Measurements from ENCODE around the gene DDX10. TPM values are rescaled to one million over a fixed set of nuclear protein-coding genes. Genes with fewer than 3 reads are reported as not detected.

The DDX10 gene
- total RNA-seq, 2 experiments from 2014 or later: 20.5 to 23.2 TPM

DNA sequence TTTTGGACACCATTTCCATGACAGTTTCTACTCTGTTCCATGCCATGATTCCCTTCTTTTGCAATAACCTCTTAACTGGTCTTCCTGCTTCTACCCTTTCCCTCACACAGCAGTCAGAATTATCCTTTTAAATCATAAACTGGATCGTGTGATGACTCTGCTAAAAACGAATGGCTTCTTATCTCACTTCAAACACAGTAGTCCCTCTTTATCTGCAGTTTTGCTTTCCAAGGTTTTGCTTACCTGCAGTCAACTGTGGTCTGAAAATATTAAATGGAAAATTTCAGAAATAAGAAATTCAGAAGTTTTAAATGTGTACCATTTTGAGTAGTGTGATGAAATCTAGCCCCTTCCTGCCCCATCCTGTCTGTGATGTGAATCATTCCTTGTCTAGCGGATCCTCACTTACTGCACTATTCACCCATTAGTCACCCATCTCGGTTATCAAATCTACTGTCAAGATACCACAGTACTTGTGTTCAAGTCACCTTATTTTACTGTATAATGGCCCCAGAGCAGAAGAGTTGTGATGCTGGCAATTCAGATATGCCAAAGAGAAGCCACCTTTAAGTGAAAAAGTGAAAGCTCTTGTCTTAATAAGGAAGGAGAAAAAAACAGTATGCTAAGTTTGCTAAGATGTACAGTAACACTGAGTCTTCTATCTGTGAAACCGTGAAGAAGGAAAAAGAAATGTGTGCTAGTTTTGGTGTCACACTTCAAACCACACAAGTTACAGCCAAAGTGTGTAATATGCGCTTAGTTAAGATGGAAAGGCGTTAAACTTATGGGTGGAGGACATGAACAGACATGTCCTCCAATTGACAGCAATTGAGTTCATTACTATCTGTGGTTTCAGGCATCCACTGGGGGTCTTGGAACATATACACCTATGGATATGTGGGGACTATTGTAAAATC, 283.0 kb downstream of the DDX10 start:
- Mint-ChIP-seq H3K9me3 (peaks cover 5% of the 10 kb centered on the region), H3K4me3 (no peak overlapping the region), H3K36me3 (ENCODE audit: low read depth) (no peaks in the 10 kb centered on the region), H3K4me1 (peaks cover 3% of the 10 kb centered on the region), H3K27me3 (no peaks in the 10 kb centered on the region), H3K27ac (no peak overlapping the region)
- POLR2A ChIA-PET: no interaction called here
- CTCF ChIA-PET: no interaction called here
- no peak for DNase-seq

DNA sequence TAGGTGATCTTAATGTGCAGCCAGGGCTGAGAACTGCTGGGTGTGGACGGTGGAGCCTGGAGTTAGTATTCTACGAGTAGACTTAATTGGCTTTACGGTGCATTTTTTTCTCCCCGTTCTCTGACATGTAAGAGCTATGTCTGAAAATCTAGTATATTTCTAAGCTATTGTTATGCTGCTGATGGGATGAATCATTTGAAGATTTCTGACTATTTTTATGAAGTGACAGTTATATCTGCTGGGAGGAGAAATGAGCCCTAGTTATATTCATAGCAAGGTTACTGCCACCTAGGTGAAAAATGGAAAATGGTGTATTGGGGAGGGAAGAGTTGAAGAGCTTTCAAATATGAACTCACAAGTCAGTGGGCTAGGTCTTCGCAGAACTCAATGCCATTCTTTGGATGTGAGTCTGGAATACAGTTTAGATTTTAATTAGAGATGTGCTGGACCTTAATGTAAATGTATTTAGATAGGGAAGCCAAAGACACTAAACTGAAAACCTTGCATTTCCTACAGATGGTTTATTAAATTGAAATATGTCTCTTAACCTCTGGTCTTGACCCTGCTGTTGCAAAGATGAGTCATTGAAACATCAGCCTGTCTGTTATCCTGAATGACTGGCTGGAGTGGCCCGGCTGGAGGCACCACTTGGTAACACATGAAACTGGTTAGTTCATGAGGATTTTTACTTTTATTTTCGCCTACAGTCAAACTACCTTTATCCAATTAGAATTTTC, 293.7 kb downstream of the DDX10 start:
- Mint-ChIP-seq H3K27me3 (no peaks in the 10 kb centered on the region), H3K9me3 (no peaks in the 10 kb centered on the region), H3K36me3 (ENCODE audit: low read depth) (no peaks in the 10 kb centered on the region), H3K27ac (no peak overlapping the region), H3K4me1 (peaks cover 8% of the 10 kb centered on the region), H3K4me3 (no peak overlapping the region)
- ChIA-PET POLR2A (no interaction called here), CTCF (no interaction called here)
- no peak for DNase-seq

DNA sequence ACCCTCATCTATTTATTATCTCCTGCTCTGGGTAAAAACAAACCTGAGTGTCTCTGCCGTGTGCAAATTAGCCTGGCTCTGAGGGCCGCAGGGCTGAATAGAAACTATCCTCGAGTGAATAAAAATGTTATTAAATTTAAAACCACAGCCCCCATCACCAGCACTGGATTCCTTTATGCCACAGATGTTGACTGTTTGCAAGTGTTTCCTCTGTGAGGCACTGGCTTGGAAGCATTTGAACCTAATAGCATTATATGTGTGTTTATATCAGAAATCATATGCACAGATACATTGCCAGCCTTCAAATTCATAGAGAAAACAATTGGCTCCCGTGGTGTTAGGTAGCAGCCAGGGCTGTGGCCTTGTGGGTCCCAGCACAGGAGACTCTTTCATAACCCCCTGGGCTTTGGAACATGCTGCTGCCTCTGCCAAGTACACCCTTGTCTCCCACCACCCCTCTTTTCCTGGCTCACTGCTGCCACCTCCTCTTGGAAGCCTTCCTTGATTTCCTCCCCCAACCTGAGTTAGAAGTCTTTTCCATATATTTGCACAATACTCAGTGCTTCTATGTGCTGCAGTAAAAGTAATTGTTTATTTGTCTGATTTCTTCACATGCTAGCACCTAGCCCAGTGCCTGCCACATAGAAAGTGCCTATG, 294.4 kb downstream of the DDX10 start:
- no peak overlapping the region for H3K4me3 Mint-ChIP-seq
- ChIA-PET POLR2A (no interaction called here), CTCF (no interaction called here)

DNA sequence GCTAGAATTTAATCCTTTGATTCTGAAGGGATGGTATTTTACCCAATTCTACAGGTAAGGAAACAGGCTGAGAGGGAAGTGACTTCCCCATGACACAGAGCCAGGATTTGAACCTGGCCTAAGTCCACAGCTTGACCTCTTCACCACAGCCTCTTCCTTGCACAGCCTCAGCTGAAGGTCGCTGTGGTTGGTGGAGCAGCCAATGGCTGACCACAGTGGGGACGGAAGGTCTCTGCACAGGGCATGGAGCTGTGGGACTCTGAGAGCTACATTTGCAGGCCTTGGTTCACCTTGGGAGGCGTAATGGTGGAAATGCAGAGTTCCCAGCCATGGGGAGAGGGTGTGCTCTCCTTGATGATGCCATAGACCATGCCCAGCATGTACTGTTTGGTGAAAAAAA, 295.0 kb downstream of the DDX10 start:
- no peaks in the 10 kb centered on the region for H3K9me3 Mint-ChIP-seq
- no peaks in the 10 kb centered on the region for H3K27me3 Mint-ChIP-seq
- H3K4me1 Mint-ChIP-seq: peaks cover 8% of the 10 kb centered on the region
- H3K4me3 Mint-ChIP-seq: no peak overlapping the region
- no peak for DNase-seq
- no peaks in the 10 kb centered on the region for H3K36me3 Mint-ChIP-seq (ENCODE audit: low read depth)
- no peak overlapping the region for H3K27ac Mint-ChIP-seq
- CTCF ChIA-PET: no interaction called here
- POLR2A ChIA-PET: no interaction called here

More for the DNA sequence above, 294.4 kb downstream of the DDX10 start:
- Mint-ChIP-seq H3K27me3 (no peaks in the 10 kb centered on the region), H3K27ac (no peak overlapping the region), H3K4me1 (peaks cover 8% of the 10 kb centered on the region), H3K9me3 (no peaks in the 10 kb centered on the region), H3K36me3 (ENCODE audit: low read depth) (no peaks in the 10 kb centered on the region)
- no peak for DNase-seq

DNA sequence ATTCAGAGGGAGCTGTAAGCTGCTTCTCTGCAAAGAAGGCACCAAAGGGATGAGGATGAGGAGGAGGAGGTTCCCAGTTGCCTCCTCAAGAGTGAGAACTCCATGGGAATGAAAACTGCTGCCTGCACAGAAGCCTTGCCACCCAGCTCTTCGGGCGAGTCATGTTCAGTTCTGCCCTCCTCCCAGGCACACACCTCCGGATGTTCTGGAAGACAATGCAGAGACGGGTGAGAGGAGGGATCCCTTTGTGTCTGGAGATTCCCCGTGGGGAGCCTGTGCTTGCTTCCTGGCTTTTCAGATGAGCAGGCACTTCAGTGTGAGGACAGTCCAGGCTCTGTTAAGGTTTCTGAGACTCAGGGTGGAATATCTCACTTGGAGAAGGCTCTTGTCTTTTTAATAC, 295.6 kb downstream of the DDX10 start:
- no peak overlapping the region for H3K27ac Mint-ChIP-seq

DNA sequence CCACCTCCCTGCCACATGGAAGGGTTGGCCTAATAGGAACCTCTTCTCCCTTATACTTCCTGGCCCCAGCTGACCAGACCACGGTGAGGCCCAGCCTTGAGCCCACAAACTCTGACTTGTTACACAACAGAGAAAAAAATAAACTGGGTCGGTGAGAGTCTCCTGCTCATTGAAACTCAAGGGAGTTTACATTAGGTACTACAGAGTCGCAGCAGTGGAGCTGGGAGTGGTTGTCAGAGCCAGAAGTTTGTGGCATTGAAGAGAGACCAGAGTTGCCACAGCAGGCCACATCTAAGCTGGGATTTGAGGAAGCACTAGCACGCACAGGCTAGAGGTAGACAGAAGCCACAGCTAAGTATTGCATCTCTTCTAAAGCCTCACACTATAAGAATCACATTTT, 296.2 kb downstream of the DDX10 start:
- H3K4me1 Mint-ChIP-seq: peaks cover 8% of the 10 kb centered on the region
- ChIA-PET POLR2A (no interaction called here), CTCF (no interaction called here)
- no peak overlapping the region for H3K4me3 Mint-ChIP-seq
- no peak for DNase-seq
- H3K27me3 Mint-ChIP-seq: no peaks in the 10 kb centered on the region
- H3K27ac Mint-ChIP-seq: no peak overlapping the region
- H3K36me3 Mint-ChIP-seq (ENCODE audit: low read depth): no peaks in the 10 kb centered on the region
- no peaks in the 10 kb centered on the region for H3K9me3 Mint-ChIP-seq

More for the DNA sequence above, 295.6 kb downstream of the DDX10 start:
- H3K36me3 Mint-ChIP-seq (ENCODE audit: low read depth): no peaks in the 10 kb centered on the region
- no peaks in the 10 kb centered on the region for H3K9me3 Mint-ChIP-seq
- POLR2A ChIA-PET: no interaction called here
- H3K4me3 Mint-ChIP-seq: no peak overlapping the region
- peaks cover 8% of the 10 kb centered on the region for H3K4me1 Mint-ChIP-seq
- H3K27me3 Mint-ChIP-seq: no peaks in the 10 kb centered on the region
- DNase-seq: no peak
- CTCF ChIA-PET: no interaction called here

DNA sequence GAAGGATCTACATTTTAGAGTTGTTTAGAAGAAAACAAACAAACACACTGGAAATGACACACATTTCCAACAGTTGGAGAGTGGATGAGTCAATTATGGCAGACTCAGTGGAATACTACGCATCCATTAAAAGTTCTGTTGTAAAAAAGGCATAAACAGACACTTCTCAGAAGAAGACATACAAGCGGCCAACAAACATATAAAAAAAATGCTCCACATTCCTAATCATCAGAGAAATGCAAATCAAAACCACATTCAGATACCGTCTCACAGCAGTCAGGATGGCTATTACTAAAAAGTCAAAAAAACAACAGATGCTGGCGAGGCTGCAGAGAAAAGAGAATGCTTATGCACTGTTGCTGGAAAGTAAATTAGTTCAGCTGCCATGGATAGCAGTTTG, 298.2 kb downstream of the DDX10 start:
- Mint-ChIP-seq H3K36me3 (ENCODE audit: low read depth) (no peaks in the 10 kb centered on the region), H3K4me1 (peaks cover 6% of the 10 kb centered on the region), H3K27ac (no peak overlapping the region), H3K27me3 (peaks cover 6% of the 10 kb centered on the region), H3K4me3 (no peak overlapping the region), H3K9me3 (no peaks in the 10 kb centered on the region)
- ChIA-PET CTCF (no interaction called here), POLR2A (no interaction called here)
- no peak for DNase-seq

DNA sequence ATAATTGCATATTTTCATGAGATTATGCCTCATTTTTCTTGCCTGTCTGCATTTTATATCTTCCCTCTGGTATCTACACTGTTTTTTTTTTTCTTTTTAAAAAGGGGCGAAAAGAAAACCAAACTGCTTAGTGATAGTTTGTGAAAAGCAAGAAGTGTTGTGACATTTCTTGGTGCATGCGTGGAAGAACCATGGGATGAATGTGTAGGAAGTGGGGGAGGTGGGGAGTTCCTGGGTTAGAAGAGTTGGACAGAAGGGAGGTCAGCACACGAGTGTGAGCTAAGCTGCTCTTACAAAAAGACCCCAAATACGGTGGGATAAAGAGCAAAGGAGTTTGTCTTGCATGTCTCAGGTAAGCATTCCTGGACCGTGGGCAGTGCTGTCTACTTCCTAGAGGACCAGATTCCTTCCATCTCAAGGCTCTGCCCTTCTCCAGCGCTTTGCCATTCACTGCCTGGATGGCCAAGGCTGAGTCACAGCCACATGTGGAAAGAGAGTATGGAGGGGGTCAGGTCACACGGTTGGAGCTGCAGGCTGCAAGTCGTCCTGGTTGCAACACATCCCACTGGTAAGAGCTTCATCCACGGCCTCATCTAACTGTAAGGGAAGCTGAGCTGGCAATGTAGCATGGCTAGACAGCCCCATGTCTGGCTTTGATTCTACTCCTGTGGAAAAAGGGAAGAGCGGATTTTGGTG, 300.6 kb downstream of the DDX10 start:
- Mint-ChIP-seq H3K4me1 (no peaks in the 10 kb centered on the region), H3K36me3 (ENCODE audit: low read depth) (no peaks in the 10 kb centered on the region), H3K4me3 (no peak overlapping the region), H3K27ac (no peak overlapping the region), H3K27me3 (peaks cover 6% of the 10 kb centered on the region), H3K9me3 (no peaks in the 10 kb centered on the region)
- CTCF ChIA-PET: no interaction called here
- POLR2A ChIA-PET: no interaction called here
- no peak for DNase-seq

DNA sequence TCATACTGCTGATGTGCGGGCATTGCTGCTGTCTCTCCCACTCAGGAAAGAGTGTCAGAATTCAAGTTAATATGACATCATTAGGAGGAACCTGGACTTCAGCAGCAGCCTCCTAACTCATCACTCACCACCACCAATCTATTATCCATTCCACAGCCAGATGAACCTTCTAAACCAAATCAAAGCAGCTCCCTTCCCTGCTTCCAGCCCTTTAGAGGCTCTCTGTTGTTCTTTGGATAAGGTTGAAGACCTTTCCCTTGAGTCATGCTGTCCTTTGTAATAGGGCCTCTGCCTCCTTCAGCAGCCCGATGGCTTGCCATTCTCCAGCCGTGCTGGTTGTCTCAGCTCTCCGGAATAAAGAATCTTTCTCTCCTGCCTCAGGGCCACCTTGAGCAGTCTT, 301.3 kb downstream of the DDX10 start:
- DNase-seq: no peak
- ChIA-PET POLR2A (no interaction called here), CTCF (no interaction called here)
- no peaks in the 10 kb centered on the region for H3K9me3 Mint-ChIP-seq
- H3K27ac Mint-ChIP-seq: no peak overlapping the region
- H3K4me3 Mint-ChIP-seq: no peak overlapping the region
- no peaks in the 10 kb centered on the region for H3K4me1 Mint-ChIP-seq
- peaks cover 6% of the 10 kb centered on the region for H3K27me3 Mint-ChIP-seq
- H3K36me3 Mint-ChIP-seq (ENCODE audit: low read depth): no peaks in the 10 kb centered on the region

DNA sequence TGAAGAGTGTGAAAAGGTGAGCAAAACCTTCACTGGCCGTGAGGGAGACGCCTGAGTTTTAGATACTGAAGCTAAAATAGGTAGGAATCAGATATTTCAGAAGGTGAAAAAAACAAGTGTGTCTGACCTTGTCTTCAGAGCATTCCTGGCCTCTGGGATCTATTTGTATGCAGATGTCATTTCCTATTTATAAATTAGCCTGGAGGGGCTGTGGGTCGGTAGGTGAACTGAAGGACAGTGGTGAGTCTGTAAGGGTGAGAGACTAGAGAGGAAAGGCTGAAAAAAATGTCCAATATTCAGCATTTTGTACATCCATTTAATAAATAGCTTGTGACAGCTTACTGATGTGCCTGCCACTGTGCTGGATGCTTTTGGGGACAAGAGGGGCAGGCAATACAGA, 302.1 kb downstream of the DDX10 start:
- CTCF ChIA-PET: no interaction called here
- POLR2A ChIA-PET: no interaction called here
- Mint-ChIP-seq H3K27ac (no peak overlapping the region), H3K9me3 (no peaks in the 10 kb centered on the region), H3K36me3 (ENCODE audit: low read depth) (no peaks in the 10 kb centered on the region), H3K4me3 (no peak overlapping the region), H3K27me3 (peaks cover 6% of the 10 kb centered on the region), H3K4me1 (no peaks in the 10 kb centered on the region)
- DNase-seq: no peak

DNA sequence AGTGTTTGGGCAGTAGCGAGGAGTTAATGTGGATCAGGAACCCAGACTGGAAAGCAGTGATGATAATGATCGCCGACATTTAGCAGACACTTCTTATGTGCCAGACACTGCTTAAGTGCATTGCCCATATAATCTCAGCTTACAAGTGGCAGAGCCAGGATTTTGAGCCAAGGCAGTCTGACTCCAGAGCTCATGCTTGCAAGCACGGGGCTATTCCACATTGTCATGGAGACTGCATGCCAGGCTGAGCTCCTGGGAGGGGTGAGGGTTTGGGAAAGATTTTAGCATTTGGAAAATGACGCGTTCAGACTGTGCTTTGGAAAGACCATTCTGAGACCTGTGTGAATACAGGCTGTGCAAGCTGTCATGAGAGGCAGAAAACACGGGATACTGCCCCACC, 302.7 kb downstream of the DDX10 start:
- Mint-ChIP-seq H3K4me1 (no peaks in the 10 kb centered on the region), H3K27ac (no peak overlapping the region), H3K9me3 (no peaks in the 10 kb centered on the region), H3K36me3 (ENCODE audit: low read depth) (no peaks in the 10 kb centered on the region), H3K27me3 (peaks cover 6% of the 10 kb centered on the region), H3K4me3 (no peak overlapping the region)
- ChIA-PET POLR2A (no interaction called here), CTCF (no interaction called here)
- no peak for DNase-seq

DNA sequence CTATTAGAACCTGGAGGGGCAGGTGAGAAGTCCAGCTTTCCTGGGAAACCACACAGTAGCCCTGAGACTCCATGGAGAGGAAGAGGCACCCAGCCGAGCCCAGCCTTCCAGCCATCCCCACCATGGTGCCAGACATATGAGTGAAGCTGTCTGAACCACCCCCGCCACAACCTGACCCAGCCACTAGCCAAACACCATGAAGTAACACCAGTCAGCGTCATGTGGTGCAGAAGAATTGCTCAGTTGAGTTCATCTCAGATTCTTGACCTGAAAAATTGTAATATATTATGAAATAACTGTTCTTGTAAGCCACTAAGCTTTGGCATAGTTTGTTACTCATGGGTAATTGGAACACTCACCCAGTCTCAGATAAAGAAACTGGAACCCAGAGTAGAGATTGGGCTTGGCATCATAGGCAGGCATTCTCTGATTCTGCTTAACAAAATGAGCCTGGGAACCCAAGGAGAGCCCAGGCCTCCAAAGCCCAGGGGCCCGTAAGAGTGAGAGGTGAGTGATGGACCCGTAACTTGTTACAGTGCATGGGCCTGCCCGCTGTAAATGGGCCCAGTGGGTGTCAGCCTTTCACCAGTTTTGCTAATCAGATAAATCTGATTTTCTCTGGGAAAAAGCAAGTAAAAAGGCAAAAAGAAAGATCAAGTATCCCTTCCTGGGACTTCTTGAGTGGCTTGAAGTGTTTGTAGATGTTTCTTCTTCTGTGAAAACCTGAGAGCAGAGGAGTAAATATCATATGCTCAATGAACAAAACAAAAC, 305.5 kb downstream of the DDX10 start:
- H3K4me1 Mint-ChIP-seq: peaks cover 5% of the 10 kb centered on the region
- no peaks in the 10 kb centered on the region for H3K36me3 Mint-ChIP-seq (ENCODE audit: low read depth)
- H3K27ac Mint-ChIP-seq: no peak overlapping the region
- CTCF ChIA-PET: no interaction called here
- H3K27me3 Mint-ChIP-seq: peaks cover 6% of the 10 kb centered on the region
- no peaks in the 10 kb centered on the region for H3K9me3 Mint-ChIP-seq
- DNase-seq: no peak
- POLR2A ChIA-PET: no interaction called here
- no peak overlapping the region for H3K4me3 Mint-ChIP-seq

All from activated CD4-positive, alpha-beta memory T cell treated with anti-CD3 and anti-CD28 coated beads, Interleukin-2, amount 10 ng/mL, durations not matched to agents 7 days and 5 days (primary cell).